Loucy (cell line): ENCODE results near the gene EXD2.

Experiments
- H2AFZ ChIP-seq: fragments of 200-600 bp; sonication (generic); 2 replicates; pipeline ENCODE4 v1.6.0; 2016; ENCODE audit warnings: antibody characterized with exemption, mild to moderate bottlenecking, low read length, moderate library complexity
- H3F3A ChIP-seq: fragments of 200-600 bp; 2 replicates; pipeline ENCODE4 v1.6.0; 2016; ENCODE audit warnings: antibody characterized with exemption, low read depth, mild to moderate bottlenecking
- H3K27me3 ChIP-seq: fragments of 200-600 bp; sonication (generic); 2 replicates; pipeline ENCODE4 v1.6.1; 2014; ENCODE audit warnings: low read length, mild to moderate bottlenecking; ENCODE audit not compliant: insufficient read depth, poor library complexity, severe bottlenecking
- H3K36me3 ChIP-seq: fragments of 200-600 bp; sonication (generic); 2 replicates; pipeline ENCODE4 v1.6.1; 2016; ENCODE audit warnings: low read length; ENCODE audit not compliant: insufficient read depth
- H3K4me1 ChIP-seq: fragments of 200-600 bp; sonication (generic); 2 replicates; pipeline ENCODE4 v1.5.1; 2014; ENCODE audit warnings: low read length, mild to moderate bottlenecking; ENCODE audit not compliant: insufficient read depth, poor library complexity, severe bottlenecking
- H3K4me2 ChIP-seq: fragments of 200-600 bp; sonication (generic); 2 replicates; pipeline ENCODE4 v1.6.0; 2014; ENCODE audit warnings: antibody characterized with exemption, low read length, low read depth, mild to moderate bottlenecking; ENCODE audit not compliant: poor library complexity, severe bottlenecking
- H3K4me3 ChIP-seq: fragments of 200-600 bp; sonication (generic); 2 replicates; pipeline ENCODE4 v1.5.1; 2014; ENCODE audit warnings: low read length, mild to moderate bottlenecking, mixed read lengths; ENCODE audit not compliant: poor library complexity, severe bottlenecking
- H3K79me2 ChIP-seq: fragments of 200-600 bp; sonication (generic); 2 replicates; pipeline ENCODE4 v1.6.1; 2014; ENCODE audit warnings: low read length; ENCODE audit not compliant: insufficient read depth
- H3K9ac ChIP-seq: fragments of 200-600 bp; sonication (generic); 2 replicates; pipeline ENCODE4 v1.6.0; 2014; ENCODE audit warnings: mild to moderate bottlenecking, low read depth, low read length, moderate library complexity; ENCODE audit not compliant: poor library complexity, severe bottlenecking
- H3K9me2 ChIP-seq: fragments of 200-600 bp; sonication (generic); replicated peaks from 2 replicates; pipeline ENCODE4 v1.6.1; 2016; ENCODE audit warnings: low read depth, low read length, mixed read lengths
- H3K9me3 ChIP-seq: fragments of 200-600 bp; sonication (generic); 2 replicates; pipeline ENCODE4 v1.6.1; 2014; ENCODE audit warnings: mild to moderate bottlenecking, antibody characterized with exemption, low read length, low read depth; ENCODE audit not compliant: insufficient read depth
- H4K20me1 ChIP-seq: fragments of 200-600 bp; sonication (generic); 2 replicates; pipeline ENCODE4 v1.6.0; 2014; ENCODE audit warnings: antibody characterized with exemption, low read length, mild to moderate bottlenecking; ENCODE audit not compliant: insufficient read depth, poor library complexity, severe bottlenecking
- CTCF ChIP-seq: fragments of 200-600 bp; sonication (generic); conservative IDR thresholded peaks from 2 replicates; pipeline ENCODE4 v1.5.1; 2014; ENCODE audit warnings: mild to moderate bottlenecking, antibody characterized with exemption, low read length
- EZH2phosphoT487 ChIP-seq: fragments of 200-600 bp; IDR thresholded peaks from 2 replicates; pipeline ENCODE4 v1.6.1; 2018; ENCODE audit warnings: antibody characterized with exemption, mild to moderate bottlenecking, moderate library complexity, borderline replicate concordance

The EXD2 gene

DNA sequence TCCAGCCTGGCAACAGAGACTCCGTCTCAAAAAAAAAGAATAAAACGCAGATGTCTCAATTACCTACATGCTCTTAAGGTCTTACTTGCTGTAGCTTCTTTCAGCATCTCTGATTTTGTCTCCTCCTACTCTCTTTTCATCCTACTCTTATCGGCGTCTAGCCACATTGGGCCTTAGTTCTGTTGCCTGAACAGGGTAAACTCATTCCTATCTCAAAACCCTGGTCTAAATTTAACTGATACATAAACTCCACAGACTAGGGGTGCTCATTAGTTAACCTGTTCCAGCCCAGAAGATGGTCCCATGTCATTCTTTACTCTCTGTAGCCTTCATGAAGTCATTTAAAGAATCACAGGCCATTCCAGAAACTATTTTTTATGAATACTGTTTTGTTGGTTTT lies 33.6 kb downstream of the EXD2 start:
- Histone ChIP-seq H3K9me2 (no peaks in the 10 kb centered on the region), H3K9ac (no peak overlapping the region), H3K79me2 (no peaks in the 10 kb centered on the region), H3F3A (no peaks in the 10 kb centered on the region), H3K4me3 (no peak overlapping the region), H3K9me3 (no peaks in the 10 kb centered on the region), H3K27me3 (no peaks in the 10 kb centered on the region), H2AFZ (no peak overlapping the region), H4K20me1 (no peaks in the 10 kb centered on the region), H3K4me1 (no peaks in the 10 kb centered on the region), H3K36me3 (no peaks in the 10 kb centered on the region), H3K4me2 (no peak overlapping the region)
- TF ChIP-seq EZH2phosphoT487 (no peak), CTCF (no peak)

DNA sequence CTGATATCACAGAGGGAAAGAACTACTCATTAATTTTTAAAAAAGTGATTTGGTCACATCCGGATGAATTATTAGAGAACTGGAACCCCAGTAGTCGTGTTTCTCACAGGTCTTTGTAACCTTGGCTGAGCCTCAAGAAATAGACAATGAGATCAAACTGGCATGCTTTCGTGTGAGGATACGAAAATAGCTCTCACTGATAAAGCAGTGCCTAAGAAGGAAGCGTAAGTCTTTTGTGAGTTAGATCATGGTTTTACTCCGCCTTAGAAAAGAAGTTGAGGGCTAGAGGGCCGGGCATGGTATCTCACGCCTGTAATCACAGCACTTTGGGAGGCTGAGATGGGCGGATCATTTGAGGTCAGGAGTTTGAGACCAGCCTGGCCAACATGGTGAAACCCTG lies 34.9 kb downstream of the EXD2 start:
- H4K20me1 ChIP-seq: no peaks in the 10 kb centered on the region
- no peak overlapping the region for H3K4me2 ChIP-seq
- no peak overlapping the region for H3K9ac ChIP-seq
- H3K9me2 ChIP-seq: no peaks in the 10 kb centered on the region
- no peaks in the 10 kb centered on the region for H3K79me2 ChIP-seq
- H3K27me3 ChIP-seq: no peaks in the 10 kb centered on the region
- no peaks in the 10 kb centered on the region for H3K4me1 ChIP-seq
- no peaks in the 10 kb centered on the region for H3F3A ChIP-seq
- TF ChIP-seq CTCF (no peak), EZH2phosphoT487 (no peak)
- H3K4me3 ChIP-seq: no peak overlapping the region
- no peaks in the 10 kb centered on the region for H3K9me3 ChIP-seq
- H2AFZ ChIP-seq: no peak overlapping the region
- no peaks in the 10 kb centered on the region for H3K36me3 ChIP-seq

- Histone ChIP-seq H3K9me2 (no peaks in the 10 kb centered on the region), H3F3A (no peaks in the 10 kb centered on the region), H3K9ac (no peak overlapping the region), H3K79me2 (no peaks in the 10 kb centered on the region), H3K36me3 (no peaks in the 10 kb centered on the region), H3K4me1 (no peaks in the 10 kb centered on the region), H3K4me2 (no peak overlapping the region), H3K4me3 (no peak overlapping the region), H3K9me3 (no peaks in the 10 kb centered on the region), H2AFZ (no peak overlapping the region), H4K20me1 (no peaks in the 10 kb centered on the region), H3K27me3 (no peaks in the 10 kb centered on the region)
- TF ChIP-seq CTCF (no peak), EZH2phosphoT487 (no peak)
Observed at GRCh38 chr14:69226736-69227135, 35.4 kb downstream of the EXD2 start.
